KOPT-K1 (cell line): ENCODE measurements around the gene TMEM147.

Experiments used
- H3K27ac ChIP-seq: fragments of 200-600 bp; sonication (generic); 2 replicates; pipeline ENCODE4 v1.5.1; 2016; ENCODE audit warnings: antibody characterized with exemption, mild to moderate bottlenecking, low read depth, low read length; ENCODE audit not compliant: poor library complexity, severe bottlenecking
- H3K36me3 ChIP-seq: fragments of 200-600 bp; sonication (generic); 2 replicates; pipeline ENCODE4 v1.5.1; 2017; ENCODE audit warnings: antibody characterized with exemption, mild to moderate bottlenecking, low read length, moderate library complexity; ENCODE audit not compliant: insufficient read depth
- H3K9me3 ChIP-seq: fragments of 200-600 bp; sonication (generic); 2 replicates; pipeline ENCODE4 v1.5.1; 2017; ENCODE audit warnings: antibody characterized with exemption, low read length, mild to moderate bottlenecking; ENCODE audit not compliant: insufficient read depth, poor library complexity, severe bottlenecking

Gene TMEM147

DNA sequence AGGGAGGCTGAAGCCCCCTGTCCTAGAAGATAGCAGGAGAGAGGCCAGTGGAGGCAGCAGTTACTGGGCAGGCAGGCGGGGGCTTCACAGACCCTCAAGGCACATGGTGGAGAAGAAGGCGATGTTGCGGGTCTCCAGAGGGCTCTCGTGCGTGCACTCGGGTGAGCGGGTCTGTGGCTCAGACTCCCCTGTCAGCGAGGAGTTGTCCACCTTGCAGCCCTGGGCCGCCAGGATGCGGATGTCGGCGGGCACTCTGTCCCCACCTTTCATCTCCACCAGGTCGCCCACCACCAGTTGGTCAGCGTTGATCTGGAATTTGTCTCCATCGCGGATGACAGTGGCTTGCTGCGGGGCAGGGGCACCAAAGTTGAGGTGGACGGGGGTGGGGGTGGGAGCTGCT is 14.8 kb downstream of the TMEM147 start:
- Histone ChIP-seq H3K27ac (no peak overlapping the region), H3K9me3 (no peaks in the 10 kb centered on the region), H3K36me3 (no peaks in the 10 kb centered on the region)

DNA sequence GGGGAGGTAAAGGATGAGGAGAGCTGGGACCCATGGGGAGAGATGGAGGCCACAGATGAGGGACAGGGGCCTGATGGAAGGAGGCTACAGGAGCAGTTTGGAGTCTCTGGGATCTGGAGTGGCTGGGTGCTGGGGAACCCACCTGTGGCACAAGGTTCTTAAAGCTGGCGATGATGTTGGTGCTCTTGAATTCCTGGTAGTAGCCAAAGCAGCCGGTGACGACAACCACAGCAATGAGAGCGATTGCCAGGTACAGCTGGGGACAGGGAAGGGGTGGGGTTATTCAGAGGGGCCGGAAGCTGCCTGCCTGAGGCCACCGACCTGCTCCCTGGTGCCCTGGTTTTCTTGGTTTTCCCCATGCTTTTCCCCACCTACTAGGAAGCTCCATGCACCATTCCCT is 15.3 kb downstream of the TMEM147 start:
- no peaks in the 10 kb centered on the region for H3K9me3 ChIP-seq
- H3K27ac ChIP-seq: no peak overlapping the region
- H3K36me3 ChIP-seq: no peaks in the 10 kb centered on the region

DNA sequence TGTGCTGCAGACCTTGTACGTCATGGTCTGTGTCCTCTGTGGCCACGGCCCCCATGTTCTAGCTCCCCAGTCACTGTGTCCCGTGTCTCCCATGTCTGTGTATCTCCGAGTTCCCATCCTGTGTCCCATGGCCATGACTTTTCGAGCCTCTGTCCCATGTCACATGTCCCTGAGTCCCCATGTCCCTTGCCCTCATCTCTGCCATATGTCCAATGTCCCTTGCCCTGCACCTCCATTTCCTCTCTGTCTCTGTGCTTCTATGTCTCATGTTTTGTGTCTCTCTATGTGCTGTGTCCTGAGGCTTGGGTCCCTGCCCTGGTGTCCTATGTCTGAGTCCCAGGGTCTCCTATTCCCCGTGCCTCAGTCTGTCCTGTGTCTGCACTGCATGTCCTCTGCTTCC is 16.0 kb downstream of the TMEM147 start:
- Histone ChIP-seq H3K36me3 (no peaks in the 10 kb centered on the region), H3K27ac (no peak overlapping the region), H3K9me3 (no peaks in the 10 kb centered on the region)

DNA sequence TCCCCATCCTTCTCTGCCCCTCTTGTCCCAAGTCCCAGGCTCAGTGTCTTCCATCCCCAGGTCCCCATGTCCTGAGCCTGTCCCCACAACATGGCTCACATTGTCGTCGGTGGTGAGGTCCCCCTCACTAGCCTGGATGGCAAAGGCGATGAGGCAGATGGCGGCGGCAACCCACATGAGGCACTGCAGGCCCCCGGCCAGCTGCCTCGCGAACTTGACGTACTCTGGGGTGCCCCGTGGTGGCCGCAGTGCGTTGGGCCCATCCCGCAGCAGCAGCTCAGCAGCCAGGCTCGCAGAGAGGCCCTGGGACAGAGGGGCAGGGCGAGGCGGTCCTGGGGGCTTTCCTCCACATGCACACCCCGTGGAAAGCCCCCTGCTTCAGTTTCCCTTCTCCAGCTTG is 16.9 kb downstream of the TMEM147 start:
- no peaks in the 10 kb centered on the region for H3K9me3 ChIP-seq
- H3K27ac ChIP-seq: no peak overlapping the region
- no peaks in the 10 kb centered on the region for H3K36me3 ChIP-seq

DNA sequence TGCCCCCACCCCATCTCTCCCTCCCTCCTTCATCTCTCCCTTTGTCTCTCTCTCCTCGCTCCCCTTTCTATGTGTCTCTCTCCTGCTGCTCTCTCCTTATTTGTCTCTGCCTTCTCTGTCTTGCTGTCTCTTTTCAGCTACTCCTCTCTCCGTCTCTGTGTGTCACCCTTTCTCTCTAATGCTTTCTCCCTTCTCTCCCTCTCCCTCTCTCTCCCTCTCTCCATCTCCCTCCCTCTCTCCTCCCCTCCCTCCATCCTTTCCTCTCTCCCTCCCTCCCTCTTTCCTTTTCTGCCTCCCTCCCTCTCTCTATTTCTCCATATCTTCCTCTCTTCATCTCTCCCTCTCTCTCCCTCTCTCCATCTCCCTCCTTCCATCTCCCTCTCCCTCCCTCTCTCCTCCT is 17.4 kb downstream of the TMEM147 start:
- no peaks in the 10 kb centered on the region for H3K36me3 ChIP-seq
- no peaks in the 10 kb centered on the region for H3K9me3 ChIP-seq
- H3K27ac ChIP-seq: no peak overlapping the region

DNA sequence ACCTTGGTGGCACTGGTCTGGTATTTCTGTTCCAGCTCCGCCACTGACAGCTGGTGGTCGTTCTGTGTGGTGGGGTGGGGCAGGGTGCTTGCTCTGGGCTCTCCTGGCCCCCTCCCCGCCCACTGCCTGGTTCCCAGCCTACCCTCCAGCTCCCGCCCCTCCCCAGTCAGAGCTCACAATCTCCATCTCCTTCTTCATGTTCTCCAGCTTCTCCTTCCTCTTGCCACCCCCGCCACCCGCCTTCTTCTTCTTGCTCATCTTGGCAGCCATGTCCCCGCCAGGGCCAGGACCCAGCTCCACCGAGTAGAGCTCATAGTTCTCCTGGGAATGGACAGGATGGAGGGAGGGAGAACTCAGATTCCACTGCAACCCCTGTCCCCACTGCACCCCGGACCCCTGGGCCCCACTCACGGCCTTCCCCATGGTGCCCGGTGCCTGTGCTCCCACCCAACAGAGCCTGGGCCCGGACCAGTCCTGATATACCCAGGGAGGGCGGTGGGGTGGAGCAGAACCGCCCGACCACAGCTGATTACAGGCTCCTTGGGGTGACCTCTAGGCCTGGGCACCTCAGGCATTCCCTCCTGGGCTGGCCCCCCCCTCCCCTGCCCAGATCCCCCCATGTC is 17.9 kb downstream of the TMEM147 start, which contains the start of gene ATP4A:
TSS of gene ATP4A (minus strand) at position 452 of the 623 bp plus-strand sequence. CDS start at position 423, 29 bp downstream.
- no peaks in the 10 kb centered on the region for H3K9me3 ChIP-seq
- H3K36me3 ChIP-seq: no peaks in the 10 kb centered on the region
- no peak within 1 kb of the TSS for H3K27ac ChIP-seq

DNA sequence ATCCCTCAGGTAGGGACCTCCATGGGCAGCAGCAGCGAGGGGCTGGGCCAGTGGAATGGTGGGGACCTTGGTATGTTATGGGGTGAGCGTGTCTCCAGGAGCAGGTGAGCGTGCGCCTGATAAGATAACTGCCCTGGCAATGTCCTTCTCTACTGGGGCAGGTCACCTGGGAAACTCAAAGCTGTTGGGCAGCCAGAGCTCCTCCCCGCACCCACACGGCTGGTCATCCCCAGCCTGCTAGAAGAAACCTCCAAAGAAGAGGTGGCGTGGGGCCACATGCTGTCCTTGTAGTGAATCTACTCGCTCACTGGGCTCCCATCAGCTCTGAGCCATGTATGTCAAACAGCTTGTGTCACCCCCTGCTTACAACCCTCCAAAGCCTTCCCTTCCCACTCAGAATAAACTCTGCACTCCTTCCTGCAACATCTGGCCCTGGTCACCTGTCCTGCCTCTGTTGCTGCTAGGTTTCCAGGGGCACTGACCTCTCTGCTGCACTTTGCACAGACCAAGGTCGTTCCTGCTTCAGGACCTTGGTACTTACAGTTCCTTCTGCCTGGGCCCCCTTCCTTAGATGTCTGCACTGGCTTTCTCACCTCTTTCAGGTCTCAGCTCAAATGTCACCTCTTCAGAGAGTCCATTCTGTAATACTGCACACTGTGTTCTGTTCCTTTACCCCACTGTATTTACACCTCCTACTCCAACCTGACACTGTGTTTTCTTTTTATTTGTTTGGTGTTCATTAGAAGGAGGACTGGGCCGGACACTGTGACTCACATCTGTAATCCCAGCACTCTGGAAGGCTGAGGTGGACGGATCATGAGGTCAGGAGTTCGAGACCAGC is 19.8 kb downstream of the TMEM147 start:
- no peak overlapping the region for H3K27ac ChIP-seq
- H3K9me3 ChIP-seq: no peaks in the 10 kb centered on the region
- no peaks in the 10 kb centered on the region for H3K36me3 ChIP-seq

DNA sequence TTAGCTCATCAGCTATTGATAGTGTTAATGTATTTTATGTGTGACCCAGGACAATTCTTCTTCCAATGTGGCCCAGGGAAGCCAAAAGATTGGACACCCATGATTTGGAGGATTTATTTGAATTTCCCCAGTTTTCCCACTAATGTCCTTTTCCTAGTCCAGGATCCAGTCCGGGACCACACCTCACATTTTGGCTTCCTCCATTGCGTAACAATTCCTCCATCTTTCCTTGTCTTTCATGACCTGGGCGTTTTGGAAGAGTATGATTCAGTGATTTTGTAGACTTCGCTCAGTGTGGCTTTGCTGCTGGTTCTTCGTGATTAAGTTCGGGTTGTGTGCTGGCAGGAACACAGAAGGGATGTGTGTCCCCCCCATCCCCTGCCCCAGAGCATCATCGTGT is 21.3 kb downstream of the TMEM147 start:
- no peaks in the 10 kb centered on the region for H3K9me3 ChIP-seq
- H3K27ac ChIP-seq: no peak overlapping the region
- no peaks in the 10 kb centered on the region for H3K36me3 ChIP-seq

DNA sequence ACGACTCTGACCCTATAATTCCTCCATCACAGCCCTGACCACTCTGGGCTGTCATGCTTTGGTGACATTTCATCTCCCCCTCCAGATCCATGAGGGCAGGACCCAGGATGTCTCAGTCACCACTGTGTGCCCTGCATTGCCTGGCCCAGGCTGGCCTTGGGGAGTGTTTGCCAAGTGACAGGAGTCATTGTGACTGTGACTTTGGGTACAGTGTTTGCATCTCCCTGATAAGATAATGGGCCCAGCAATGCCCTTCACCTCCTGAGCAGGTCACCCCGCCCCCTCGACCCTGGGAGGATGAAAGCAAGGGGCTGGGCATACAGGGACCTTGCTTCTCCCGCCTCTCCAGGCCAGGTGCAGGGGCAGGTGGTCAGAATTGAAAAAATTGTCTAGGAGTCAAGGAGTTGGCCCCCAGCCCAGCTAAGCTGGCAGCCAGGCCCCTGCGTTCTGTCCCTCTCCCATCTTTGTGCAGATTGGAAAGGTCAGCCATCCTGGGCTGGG is 23.9 kb downstream of the TMEM147 start:
- Histone ChIP-seq H3K36me3 (no peaks in the 10 kb centered on the region), H3K9me3 (no peaks in the 10 kb centered on the region), H3K27ac (no peak overlapping the region)

DNA sequence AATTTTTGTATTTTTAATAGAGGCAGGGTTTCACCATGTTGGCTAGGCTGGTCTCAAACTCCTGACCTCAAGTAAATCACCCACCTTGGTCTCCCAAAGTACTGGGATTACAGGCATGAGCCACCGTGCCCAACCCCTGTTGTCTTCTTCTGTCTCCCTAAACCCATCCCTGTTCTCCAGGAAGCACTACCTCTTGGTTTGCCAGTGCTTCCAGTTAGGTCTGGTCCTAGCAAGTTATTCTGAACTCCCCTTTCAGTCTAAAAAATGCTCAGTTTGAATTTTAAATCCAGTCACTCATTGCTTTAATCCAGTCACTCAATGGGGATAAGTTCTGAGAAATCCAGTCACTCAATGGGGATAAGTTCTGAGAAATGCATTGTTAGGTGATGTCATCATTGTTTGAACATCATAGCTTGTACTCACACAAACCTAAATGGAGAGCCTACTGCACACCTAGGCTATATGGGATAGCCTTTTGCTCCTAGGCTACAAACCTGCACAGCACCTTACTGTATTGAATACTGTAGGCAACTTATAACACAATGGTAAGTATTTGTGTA is 26.1 kb downstream of the TMEM147 start:
- Histone ChIP-seq H3K27ac (no peak overlapping the region), H3K9me3 (peaks cover 14% of the 10 kb centered on the region), H3K36me3 (no peaks in the 10 kb centered on the region)

DNA sequence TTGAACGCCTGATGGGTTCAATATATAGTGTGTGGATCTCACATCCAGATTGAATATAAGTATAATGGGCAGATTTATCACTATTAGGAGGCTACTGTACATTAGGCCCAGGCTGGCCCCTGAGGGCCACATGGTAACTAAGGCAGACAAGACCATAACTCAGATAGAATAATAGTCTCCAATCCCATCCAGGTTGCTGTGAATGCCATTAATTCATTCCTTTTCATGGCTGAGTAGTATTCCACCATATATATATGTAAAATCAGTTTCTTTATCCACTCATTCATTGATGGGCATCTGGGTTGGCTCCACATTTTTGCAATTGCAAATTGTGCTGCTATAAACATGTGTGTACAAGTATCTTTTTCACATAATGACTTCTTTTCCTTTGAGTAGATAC is 32.5 kb downstream of the TMEM147 start:
- H3K9me3 ChIP-seq: peaks cover 28% of the 10 kb centered on the region
- H3K36me3 ChIP-seq: no peaks in the 10 kb centered on the region
- H3K27ac ChIP-seq: no peak overlapping the region

DNA sequence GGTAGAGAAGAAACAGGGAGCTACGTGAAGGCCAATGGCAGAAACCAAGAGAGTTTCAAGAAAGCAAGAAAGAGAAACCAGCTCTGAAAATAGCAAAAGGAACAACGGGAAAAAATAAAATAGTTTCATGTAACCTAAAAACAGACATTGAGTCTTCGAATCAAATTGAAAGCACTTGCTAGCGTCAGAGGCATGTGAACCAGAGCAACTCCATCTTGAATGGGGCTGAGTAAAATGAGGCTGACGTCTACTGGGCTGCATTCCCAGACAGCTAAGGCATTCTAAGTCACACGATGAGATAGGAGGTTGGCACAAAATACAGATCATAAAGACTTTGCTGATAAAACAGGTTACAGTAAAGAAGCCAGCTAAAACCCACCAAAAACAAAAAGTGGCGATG is 33.3 kb downstream of the TMEM147 start:
- Histone ChIP-seq H3K27ac (no peak overlapping the region), H3K36me3 (no peaks in the 10 kb centered on the region), H3K9me3 (peaks cover 28% of the 10 kb centered on the region)

DNA sequence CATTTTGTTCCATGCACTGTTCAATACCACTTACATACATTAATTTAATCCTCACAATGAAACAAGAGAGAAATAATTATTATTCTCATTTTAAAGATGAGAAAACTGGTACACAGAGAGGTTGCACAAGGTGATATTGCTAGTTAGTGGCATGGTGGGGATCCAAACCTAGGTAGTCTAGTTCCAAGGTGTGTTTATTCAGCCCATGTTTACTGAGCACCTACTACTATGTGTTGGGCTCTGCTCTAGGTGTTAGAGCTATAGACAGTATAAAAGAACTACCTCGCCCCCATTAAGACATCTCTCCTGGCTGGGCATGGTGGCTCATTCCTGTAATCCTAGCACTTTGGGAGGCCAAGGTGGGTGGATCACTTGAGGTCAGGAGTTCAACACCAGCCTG is 37.3 kb downstream of the TMEM147 start:
- H3K9me3 ChIP-seq: peaks cover 1% of the 10 kb centered on the region
- H3K27ac ChIP-seq: no peak overlapping the region
- H3K36me3 ChIP-seq: no peaks in the 10 kb centered on the region

DNA sequence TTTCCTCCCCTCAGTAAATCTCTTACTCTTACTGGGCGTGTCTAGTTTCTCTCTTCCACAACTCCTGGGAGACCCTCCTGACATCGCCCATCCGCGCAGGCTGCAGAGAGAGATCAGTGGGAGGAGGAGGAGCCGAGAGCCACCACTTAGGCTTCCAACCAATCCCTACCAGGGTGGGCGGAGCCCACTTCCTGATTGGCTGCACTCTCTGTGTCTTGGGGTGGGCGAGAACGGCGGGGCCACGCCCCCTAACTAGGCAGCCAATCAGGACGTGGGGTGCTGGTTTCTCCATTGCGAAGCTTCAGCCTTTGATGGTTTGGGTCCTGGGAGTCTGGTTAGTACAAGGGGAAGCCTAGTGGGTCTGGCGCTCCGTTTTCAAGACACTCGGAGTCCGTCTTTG is 40.4 kb downstream of the TMEM147 start, which contains the start of gene PMIS2:
TSS of gene PMIS2 (plus strand) at position 326 of the 400 bp plus-strand sequence. CDS start 87 bp downstream, outside the sequence.
- no peak within 1 kb of the TSS for H3K27ac ChIP-seq
- H3K9me3 ChIP-seq: no peaks in the 10 kb centered on the region
- no peaks in the 10 kb centered on the region for H3K36me3 ChIP-seq

DNA sequence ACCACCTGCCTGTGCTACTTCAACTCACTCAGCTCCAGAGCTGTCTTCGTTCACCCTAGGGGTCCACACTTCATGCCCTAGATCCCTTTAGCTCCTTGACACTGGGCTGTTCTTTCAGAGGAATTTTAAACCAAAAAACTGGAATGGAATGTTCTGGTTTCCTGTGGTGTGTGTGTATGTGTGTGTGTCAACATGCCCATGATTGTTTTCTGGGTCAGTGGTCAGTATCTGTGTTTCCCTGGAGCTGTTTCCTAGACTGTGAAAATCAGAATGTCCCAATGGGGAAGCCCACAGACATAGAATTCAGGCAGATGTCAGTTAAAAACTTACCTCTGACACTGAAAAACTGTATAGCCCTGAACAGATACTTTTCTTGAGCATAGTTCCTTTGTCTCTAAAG is 41.9 kb downstream of the TMEM147 start:
- Histone ChIP-seq H3K36me3 (no peaks in the 10 kb centered on the region), H3K27ac (no peak overlapping the region), H3K9me3 (no peaks in the 10 kb centered on the region)
